GM18502 (cell line): ENCODE results near the gene AURKA.

Source experiments
- ATAC-seq: cut with Tn5 transposase; IDR thresholded peaks from one replicate; pipeline ENCODE4 v1.9.1; 2021; ENCODE audit warnings: mild to moderate bottlenecking; ENCODE audit not compliant: unreplicated experiment, poor library complexity

AURKA gene

GRCh38 chr20:56322681-56323080, 69.3 kb downstream of the AURKA start:
- ATAC-seq: no peak
